GM12801 (cell line): ENCODE results near the gene PLCG2.

Source experiments
- TF ChIP-seq, protein P1 (sequence below): IDR thresholded peaks from one replicate; pipeline ENCODE4 v1.5.1; 2011; ENCODE audit warnings: control low read depth; ENCODE audit not compliant: insufficient read length; ENCODE audit errors: extremely low read depth

The PLCG2 gene

DNA sequence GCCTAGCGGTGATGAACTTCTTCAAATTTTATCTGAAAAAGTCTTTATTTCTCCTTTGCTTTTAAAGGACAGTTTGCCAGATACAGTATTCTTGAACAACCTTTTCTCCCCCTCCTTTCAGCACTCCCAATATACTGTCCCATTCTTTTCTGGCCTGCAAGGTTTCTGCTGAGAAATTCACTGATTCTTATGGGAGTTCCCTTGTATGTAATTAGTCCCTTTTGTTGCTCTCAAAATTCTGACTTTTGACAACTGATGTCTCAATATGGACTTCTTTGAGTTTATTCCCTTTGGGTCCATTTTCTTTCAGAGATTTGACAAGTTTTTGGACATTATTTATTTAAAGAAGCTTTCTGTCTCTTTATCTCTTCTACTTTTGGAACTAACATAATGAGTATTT, 192.8 kb downstream of the PLCG2 start:
- TF ChIP-seq, protein P1, sequence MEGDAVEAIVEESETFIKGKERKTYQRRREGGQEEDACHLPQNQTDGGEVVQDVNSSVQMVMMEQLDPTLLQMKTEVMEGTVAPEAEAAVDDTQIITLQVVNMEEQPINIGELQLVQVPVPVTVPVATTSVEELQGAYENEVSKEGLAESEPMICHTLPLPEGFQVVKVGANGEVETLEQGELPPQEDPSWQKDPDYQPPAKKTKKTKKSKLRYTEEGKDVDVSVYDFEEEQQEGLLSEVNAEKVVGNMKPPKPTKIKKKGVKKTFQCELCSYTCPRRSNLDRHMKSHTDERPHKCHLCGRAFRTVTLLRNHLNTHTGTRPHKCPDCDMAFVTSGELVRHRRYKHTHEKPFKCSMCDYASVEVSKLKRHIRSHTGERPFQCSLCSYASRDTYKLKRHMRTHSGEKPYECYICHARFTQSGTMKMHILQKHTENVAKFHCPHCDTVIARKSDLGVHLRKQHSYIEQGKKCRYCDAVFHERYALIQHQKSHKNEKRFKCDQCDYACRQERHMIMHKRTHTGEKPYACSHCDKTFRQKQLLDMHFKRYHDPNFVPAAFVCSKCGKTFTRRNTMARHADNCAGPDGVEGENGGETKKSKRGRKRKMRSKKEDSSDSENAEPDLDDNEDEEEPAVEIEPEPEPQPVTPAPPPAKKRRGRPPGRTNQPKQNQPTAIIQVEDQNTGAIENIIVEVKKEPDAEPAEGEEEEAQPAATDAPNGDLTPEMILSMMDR = no peak

DNA sequence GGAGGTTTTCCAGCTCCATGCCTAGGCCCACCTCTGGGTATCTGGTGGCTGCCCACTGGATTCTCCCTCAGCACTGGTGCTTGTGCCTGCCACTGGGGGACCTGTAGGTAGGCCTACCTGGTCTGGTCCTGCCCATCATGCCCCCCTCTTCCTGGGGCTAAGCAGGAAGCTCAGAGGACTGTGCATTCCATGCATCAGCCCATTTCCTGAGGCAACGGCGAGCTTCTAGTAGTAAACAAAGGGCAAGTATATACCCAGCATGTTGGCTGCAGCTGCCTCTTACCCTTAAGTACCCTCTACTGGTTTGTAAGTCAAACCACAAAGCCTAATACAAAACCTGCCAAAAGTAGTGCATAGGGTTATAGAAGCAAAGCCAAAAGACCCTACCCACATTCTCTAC, 194.6 kb downstream of the PLCG2 start:
- TF ChIP-seq, protein P1 = no peak

DNA sequence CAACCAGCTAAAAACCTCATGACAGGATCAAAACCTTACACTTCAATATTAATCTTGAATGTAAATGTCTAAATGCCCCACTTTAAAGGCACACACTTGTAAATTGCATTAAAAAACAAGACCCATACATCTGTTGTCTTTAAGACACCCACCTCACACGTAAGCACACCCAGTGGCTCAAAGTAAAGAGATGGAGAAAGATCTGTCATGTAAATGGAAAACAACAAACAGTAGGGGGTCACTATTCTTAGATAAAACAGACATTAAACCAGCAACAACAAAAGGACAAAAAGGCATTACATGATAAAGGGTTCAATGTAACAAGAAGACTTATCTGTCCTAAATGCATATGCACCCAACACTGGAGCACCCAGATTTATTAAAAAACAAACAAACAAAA, 196.5 kb downstream of the PLCG2 start:
- TF ChIP-seq, protein P1 = no peak

DNA sequence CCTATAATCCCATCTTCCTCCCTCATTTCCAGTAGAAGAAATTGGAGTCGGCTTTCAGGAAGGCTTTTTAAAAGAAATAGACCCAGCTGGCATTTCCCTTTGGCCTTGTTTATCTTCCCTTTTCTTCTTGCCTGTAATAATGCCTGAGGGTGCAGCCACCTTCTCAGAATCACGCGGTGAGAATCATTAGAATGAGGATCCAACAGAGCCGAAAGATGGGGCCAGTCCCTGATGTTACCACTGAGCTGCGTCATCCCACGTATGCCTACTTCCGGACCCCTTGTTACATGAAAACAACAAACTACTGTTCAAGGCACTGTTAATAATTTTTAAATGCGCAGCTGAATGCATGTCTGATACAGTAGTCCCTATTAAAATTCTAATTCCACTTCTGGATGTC, 208.0 kb downstream of the PLCG2 start:
- TF ChIP-seq, protein P1 = no peak

DNA sequence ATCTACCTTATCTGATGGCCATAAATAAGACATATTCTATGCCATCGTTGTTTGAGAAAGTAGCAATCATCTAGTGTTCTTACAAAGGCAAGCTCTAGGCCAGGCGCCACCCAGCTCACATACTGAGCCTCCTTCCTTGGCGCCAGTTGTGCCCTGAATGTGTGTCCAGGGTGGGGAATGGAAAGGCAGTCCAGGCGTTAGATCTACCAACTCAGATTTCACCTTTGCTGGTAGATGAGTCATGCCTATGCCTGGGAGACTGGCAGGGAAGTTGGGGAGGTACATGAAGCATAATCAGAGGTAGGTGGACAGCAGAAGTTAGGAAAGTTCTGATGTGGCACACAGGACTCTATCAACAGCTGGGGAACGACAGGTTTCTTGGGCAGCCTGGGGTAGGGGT, 208.6 kb downstream of the PLCG2 start:
- TF ChIP-seq, protein P1 = no peak

DNA sequence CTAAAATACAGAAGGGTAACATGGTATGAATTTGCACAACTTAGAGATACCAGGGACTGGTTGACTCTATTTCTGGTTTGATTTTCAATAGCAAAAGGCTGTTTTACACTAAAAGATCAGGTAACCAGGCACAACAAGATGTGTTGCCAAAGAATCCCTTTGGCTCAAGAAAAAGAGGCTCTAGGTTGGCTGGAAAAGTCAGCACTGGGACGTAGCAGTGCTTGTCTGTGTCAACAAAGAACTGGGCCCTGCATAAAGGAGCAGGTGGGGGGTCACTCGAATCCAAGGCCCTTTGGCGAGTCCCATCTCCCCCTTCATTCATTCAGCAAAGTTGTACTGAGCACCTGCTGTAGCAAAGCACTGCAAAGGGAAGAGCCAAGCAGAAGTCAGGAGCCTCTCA, 213.8 kb downstream of the PLCG2 start:
- TF ChIP-seq, protein P1 = no peak

DNA sequence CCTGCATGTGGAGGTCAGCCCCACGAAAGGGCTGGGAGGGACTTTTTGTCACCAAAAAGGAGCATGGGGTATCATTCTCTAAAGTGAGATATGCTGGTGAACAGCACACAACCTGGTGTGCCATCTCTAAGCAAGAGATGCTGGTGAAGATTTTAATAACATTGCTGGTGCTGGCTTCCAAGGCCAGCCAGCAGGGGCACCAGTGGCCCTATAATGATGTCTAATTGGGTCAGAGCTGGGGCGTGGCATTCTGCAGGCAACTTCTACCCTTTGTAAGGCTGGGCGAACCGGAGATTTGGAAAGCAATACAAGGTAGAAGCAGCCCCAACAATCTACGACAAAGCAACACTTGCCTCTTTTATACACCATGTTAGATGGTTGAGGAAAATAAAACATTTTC, 215.4 kb downstream of the PLCG2 start:
- TF ChIP-seq, protein P1 = no peak

DNA sequence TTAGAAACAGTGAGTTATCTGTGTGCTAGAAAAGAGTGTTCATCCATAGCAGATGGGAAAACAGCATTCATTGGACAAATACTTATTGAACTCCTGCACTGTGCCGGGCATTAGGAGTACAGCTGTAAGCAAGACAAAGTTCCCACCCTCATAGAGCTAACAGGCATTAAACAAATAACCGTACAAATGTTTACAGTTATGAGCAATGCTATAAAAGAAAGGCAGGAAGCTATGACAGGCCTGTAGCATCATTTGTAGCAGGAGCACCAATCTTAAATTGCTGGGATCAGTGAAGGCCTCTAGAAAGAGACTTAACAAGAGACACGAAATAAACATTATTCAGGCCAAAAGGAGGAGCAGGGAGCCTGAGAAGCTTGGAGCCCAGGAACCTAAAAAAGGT, 216.6 kb downstream of the PLCG2 start:
- TF ChIP-seq, protein P1 = no peak
